Germinal center (tissue), 1 donor: ENCODE data around the gene ASIP.

Experiments used
- DNase-seq: peaks from one replicate; pipeline ENCODE4 v3.0.0; 2012; ENCODE audit warnings: mixed read lengths, low spot score

Gene ASIP

DNA sequence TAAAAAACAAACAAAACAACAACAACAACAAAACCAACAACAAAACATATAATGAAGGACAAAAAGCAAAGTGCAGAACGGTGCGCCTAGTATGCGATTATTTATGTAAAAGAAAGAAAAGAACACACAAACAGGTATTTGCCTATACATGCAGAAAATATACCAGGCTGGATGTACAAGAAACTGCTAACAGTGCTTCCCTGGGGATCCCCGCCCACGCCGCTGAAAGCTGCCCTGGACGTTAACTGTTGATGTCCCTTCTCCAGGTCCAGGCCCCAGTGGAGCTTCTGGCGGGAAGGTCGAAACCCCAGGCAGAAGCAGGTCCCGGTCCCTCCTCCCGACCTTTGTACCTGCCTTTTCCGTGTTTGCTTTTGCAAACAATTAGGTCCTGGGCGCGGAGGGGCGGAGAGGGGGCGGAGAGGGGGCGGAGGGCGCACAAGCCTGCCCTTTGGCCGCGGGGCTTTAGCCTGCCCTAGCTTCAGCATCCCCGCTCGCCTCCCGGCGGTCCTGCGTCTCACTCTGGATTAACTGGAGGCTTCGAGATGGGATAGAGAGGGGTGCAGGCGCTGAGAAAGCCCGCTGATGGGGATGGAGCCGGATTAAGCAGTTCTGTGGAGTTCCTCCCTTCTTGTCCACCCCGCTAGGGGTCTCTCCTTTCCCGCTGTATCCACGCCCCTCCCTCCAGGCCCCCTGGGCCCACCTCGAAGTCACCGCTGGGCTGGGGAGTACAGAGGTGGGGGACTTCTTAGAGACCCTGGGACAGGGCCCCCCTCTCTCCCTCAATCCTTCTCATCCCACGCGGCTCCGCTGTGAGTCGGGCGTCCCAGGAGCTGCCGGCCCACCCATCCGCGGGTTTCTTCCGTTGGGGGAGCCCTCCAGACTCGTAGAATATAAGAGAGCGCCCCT, 70.1 kb downstream of the ASIP start:
- DNase-seq: no peak

DNA sequence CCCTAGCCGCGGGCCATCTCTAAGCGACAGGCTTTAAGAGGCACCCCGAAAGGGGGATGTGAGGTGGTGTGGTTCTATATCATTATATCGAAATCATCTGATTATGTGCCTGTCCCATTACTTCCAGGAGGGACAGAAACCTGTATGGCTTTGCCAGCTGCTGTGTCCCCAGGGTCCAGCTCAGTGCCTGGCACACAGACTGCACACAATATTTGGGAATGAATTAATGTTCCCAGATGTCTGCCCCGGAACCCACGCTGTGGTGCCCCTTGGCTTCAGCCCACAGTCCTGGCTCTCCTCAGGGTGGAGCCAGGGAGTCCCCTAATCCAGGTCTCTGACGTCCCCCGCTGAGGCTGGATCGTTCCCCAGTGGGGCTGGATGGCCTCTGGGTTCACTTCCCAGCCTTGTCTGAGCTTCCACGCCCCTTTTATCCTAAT, 70.8 kb downstream of the ASIP start:
- DNase-seq: no peak

DNA sequence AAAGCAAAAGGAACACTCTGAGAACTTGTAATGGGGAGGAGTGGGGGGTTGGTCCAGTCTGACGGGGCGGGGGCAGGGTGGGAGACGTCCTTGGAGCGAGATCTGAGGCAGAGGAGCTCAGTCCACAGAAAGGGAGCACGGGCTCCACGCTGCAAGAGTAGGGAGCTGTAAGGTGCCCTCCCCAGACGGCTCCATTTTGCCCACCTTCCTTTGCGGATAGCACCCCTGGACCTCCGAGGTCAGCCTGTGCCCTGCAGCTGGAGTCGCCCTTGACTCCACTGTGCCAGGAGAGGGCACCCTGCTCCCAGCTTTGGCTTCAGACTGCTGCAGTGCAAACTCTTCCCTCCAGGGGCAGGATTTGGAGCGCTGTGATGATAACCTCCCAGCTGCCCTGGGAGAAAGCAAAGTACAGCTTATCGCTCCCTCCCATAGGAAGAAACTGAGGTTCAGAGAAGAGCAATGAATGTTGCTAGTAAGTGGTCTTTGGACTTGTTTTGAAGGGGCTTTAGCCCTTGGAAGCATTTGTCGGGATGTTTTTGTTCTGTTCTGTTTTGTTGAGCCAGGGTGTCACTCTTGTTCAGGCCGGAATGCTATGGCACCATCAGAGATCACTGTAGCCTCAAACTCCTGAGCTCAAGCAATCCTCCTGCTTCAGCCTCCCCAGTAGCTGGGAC, 71.5 kb downstream of the ASIP start:
- peak; percentile 84 for DNase-seq

DNA sequence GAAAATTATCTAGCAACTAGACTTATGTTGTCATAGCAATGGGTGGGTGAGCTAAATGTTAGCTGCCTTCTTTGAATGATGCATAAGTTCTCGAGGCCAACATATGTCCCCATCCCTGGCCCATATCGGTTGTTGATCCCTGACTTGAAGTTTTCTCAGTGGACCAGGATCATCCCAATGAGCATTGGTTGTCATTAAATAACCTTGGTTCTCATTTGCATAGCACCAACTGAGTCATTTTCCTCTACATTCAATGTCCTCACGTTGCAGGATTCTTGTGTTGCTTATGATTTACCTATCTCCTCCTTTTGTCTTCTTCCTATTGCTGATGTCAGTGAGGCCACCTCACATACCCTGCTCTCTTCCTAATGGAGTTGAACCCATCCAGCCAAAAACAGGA, 74.0 kb downstream of the ASIP start:
- DNase-seq: no peak

DNA sequence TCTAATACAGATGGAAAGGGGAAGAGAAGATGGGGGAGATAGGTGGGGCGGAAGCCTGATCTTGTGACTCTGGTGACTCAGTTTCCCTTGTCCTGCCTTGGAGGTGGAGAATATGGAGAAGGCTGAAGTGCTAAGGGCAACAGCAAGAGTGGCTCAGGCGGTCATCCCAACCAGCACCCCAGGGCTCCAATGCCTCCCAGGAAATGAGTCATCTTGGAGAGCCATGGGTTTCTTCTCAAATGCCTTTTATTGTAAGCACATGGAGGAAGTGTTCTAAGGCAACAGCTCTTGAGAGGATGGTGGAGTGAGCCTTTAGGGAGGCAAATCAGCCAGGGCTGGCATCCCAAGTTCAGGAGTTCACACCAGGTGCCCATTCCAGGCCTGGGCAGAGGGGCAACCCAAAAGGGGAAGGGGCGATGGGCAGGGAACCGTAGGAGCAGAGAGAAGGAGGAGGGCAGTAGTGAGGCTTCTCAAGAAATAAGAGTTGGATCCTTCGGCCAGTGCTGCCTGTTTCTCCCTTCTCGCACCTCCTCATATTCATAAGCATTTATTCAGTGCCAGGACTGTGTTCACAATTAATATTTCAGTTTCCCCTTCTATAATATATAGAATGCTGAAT, 75.1 kb downstream of the ASIP start:
- no peak for DNase-seq
